Esophagus (tissue), 2 donors: ENCODE measurements around the gene OR6P1. TPM values are rescaled to one million over a fixed set of nuclear protein-coding genes. Genes with fewer than 3 reads are reported as not detected.

Experiments used
- H3K27ac ChIP-seq, 2 donors: one replicate each; pipeline ENCODE4 v1.5.1; 2013; ENCODE audit warnings: low read depth in 2 of 2, mild to moderate bottlenecking in 2 of 2, inconsistent platforms in 1 of 2, low read length in 1 of 2, moderate library complexity in 1 of 2
- H3K27me3 ChIP-seq, 2 donors: one replicate each; pipeline ENCODE4 v1.6.1; 2013; ENCODE audit warnings: low read length in 2 of 2, control low read depth in 1 of 2, mild to moderate bottlenecking in 1 of 2; ENCODE audit not compliant: insufficient read depth in 2 of 2, control insufficient read depth in 1 of 2
- H3K36me3 ChIP-seq, 2 donors: one replicate each; pipeline ENCODE4 v1.6.1; 2013; ENCODE audit warnings: low read length in 1 of 2; ENCODE audit not compliant: control insufficient read depth in 2 of 2, insufficient read depth in 2 of 2
- H3K4me1 ChIP-seq, 2 donors: one replicate each; pipeline ENCODE4 v1.6.1; 2013; ENCODE audit warnings: low read length in 1 of 2; ENCODE audit not compliant: control insufficient read depth in 2 of 2, insufficient read depth in 2 of 2
- H3K4me3 ChIP-seq, 2 donors: one replicate each; pipeline ENCODE4 v1.5.1; 2013; ENCODE audit warnings: low read length in 2 of 2, mild to moderate bottlenecking in 2 of 2, low read depth in 1 of 2, moderate library complexity in 1 of 2
- H3K9me3 ChIP-seq, 2 donors: one replicate each; pipeline ENCODE4 v1.6.1; 2013; ENCODE audit warnings: mild to moderate bottlenecking in 2 of 2, low read depth in 1 of 2, low read length in 1 of 2, moderate library complexity in 1 of 2; ENCODE audit not compliant: control insufficient read depth in 2 of 2, insufficient read depth in 1 of 2
- WGBS, 2 donors: extraction: QIAGEN DNeasy Blood & Tissue Kit; methylation state at CpG; one replicate each; pipeline ENCODE4 v1.1.7; 2013; 5-methylcytosine and 5-hydroxymethylcytosine counted together
- polyA plus RNA-seq, 2 donors: library from polyadenylated mRNA; stranded (reverse); fragments of 200-250 nt; gene quantifications; one replicate each; pipeline ENCODE4 v1.2.3, GENCODE V29; 2013
- donor health status: healthy with polysubstance abuse.
- donor health status: Bipolar disorder and iron deficiency.

OR6P1 gene
- polyA plus RNA-seq, 2 donors, result not detected

- Histone ChIP-seq H3K27ac (no peak overlapping the region), H3K27me3 (no peaks in the 10 kb centered on the region), H3K4me1 (no peaks in the 10 kb centered on the region), H3K4me3 (no peak overlapping the region), H3K9me3 (no peaks in the 10 kb centered on the region), H3K36me3 (no peaks in the 10 kb centered on the region)
- 73 to 78% methylated on average over 2 of the region's 2 CpGs for WGBS, 2 donors
These were observed 48.7 kb downstream of the OR6P1 start for GRCh38 chr1:158521666-158522058.

- no peaks in the 10 kb centered on the region for H3K27me3 ChIP-seq
- WGBS, 2 donors, result 75 to 79% methylated on average over 3 of the region's 3 CpGs
- H3K4me1 ChIP-seq, result no peaks in the 10 kb centered on the region
- no peaks in the 10 kb centered on the region for H3K9me3 ChIP-seq
- H3K27ac ChIP-seq, result no peak overlapping the region
- no peak overlapping the region for H3K4me3 ChIP-seq
- no peaks in the 10 kb centered on the region for H3K36me3 ChIP-seq
These were observed 49.3 kb downstream of the OR6P1 start for GRCh38 chr1:158520955-158521665.

GRCh38 chr1:158520021-158520420 is 50.4 kb downstream of the OR6P1 start:
- Histone ChIP-seq H3K4me3 (no peak overlapping the region), H3K4me1 (no peaks in the 10 kb centered on the region), H3K9me3 (no peaks in the 10 kb centered on the region), H3K27me3 (no peaks in the 10 kb centered on the region), H3K36me3 (no peaks in the 10 kb centered on the region), H3K27ac (no peak overlapping the region)
- WGBS, 2 donors, result 29 to 41% methylated on average over 1 of the region's 1 CpG

- H3K4me3 ChIP-seq, result no peak overlapping the region
- H3K36me3 ChIP-seq, result no peaks in the 10 kb centered on the region
- no peak overlapping the region for H3K27ac ChIP-seq
- no peaks in the 10 kb centered on the region for H3K4me1 ChIP-seq
- no peaks in the 10 kb centered on the region for H3K9me3 ChIP-seq
- H3K27me3 ChIP-seq, result no peaks in the 10 kb centered on the region
These were observed 53.4 kb downstream of the OR6P1 start for GRCh38 chr1:158516966-158517365.

Other genes starting within 250 kb of the OR6P1 start
- under 1 TPM in 1 of 2 donors, not detected in 1; 0.13 TPM for gene CD1B, start 239.0 kb downstream of the OR6P1 start, polyA plus RNA-seq
- gene CD1E, start 216.7 kb downstream of the OR6P1 start, polyA plus RNA-seq, result 1 to 10 TPM in 1 of 2 donors, under 1 TPM in 1; 0.16 to 2.2 TPM
- not detected for gene OR10T2, start 171.1 kb downstream of the OR6P1 start, polyA plus RNA-seq
- gene OR10K2, start 144.3 kb downstream of the OR6P1 start, polyA plus RNA-seq, result not detected
- not detected for gene OR10K1, start 108.7 kb downstream of the OR6P1 start, polyA plus RNA-seq
- not detected for gene OR10R2, start 98.4 kb downstream of the OR6P1 start, polyA plus RNA-seq
- gene OR6Y1, start 16.2 kb downstream of the OR6P1 start, polyA plus RNA-seq, result not detected
- gene OR10X1, start 9.3 kb upstream of the OR6P1 start, polyA plus RNA-seq, result not detected
- gene OR10Z1, start 34.7 kb upstream of the OR6P1 start, polyA plus RNA-seq, result not detected
- gene SPTA1, start 116.1 kb upstream of the OR6P1 start, polyA plus RNA-seq, result under 1 TPM in 1 of 2 donors, not detected in 1; 0.04 TPM
- not detected for gene OR6K2, start 130.1 kb upstream of the OR6P1 start, polyA plus RNA-seq
- gene OR6K3, start 150.1 kb upstream of the OR6P1 start, polyA plus RNA-seq, result not detected
- not detected for gene OR6K6, start 184.1 kb upstream of the OR6P1 start, polyA plus RNA-seq
- not detected for gene OR6N1, start 201.6 kb upstream of the OR6P1 start, polyA plus RNA-seq
- not detected for gene OR6N2, start 210.6 kb upstream of the OR6P1 start, polyA plus RNA-seq